B cell (primary cell): ENCODE measurements around the gene EEPD1. TPM values are rescaled to one million over a fixed set of nuclear protein-coding genes. Genes with fewer than 3 reads are reported as not detected.

ENCODE experiments used
- ATAC-seq: fragments of 200-7000 bp; cut with Tn5 transposase; one replicate; pipeline ENCODE4 v1.10.0; 2021; ENCODE audit warnings: low read depth, mild to moderate bottlenecking, moderate number of reproducible peaks, moderate library complexity
- CTCF ChIA-PET: fragments of 350-600 bp; sonication (Branson Sonifier 250); formaldehyde crosslinking; loops from one replicate; lab custom pipeline; 2021; ENCODE audit warnings: antibody characterized with exemption, inconsistent platforms; lab: Charles Lee
- POLR2A ChIA-PET: fragments of 350-600 bp; sonication (Branson Sonifier 250); formaldehyde crosslinking; loops from one replicate; lab custom pipeline; 2021; ENCODE audit warnings: antibody characterized with exemption; lab: Charles Lee
- DNase-seq: peaks from one replicate; pipeline ENCODE4 v3.0.0; 2013
- H2AFZ ChIP-seq: 2 replicates; pipeline ENCODE4 v1.6.1; 2012; ENCODE audit warnings: mild to moderate bottlenecking, low read depth, low read length; ENCODE audit not compliant: insufficient read depth, poor library complexity, severe bottlenecking
- H3K27ac ChIP-seq, 2 donors: 1 replicate in 1 of 2; 2 replicates in 1 of 2; pipeline ENCODE4 v1.5.1; 2012 to 2013; ENCODE audit warnings: low read length in 2 of 2, mild to moderate bottlenecking in 2 of 2, moderate library complexity in 1 of 2
- H3K27me3 ChIP-seq, 4 experiments: fragments of 200-600 bp in 1 of 4; sonication (generic) in 1 of 4; replicated peaks in 1 of 4; 1 replicate in 2 of 4; 2 replicates in 2 of 4; pipeline versions ENCODE4 v1.6.1 to v1.7.0; 2013 to 2016; ENCODE audit warnings: low read length in 3 of 4, mild to moderate bottlenecking in 2 of 4, mixed read lengths in 1 of 4, moderate library complexity in 1 of 4; ENCODE audit not compliant: insufficient read depth in 4 of 4, control insufficient read depth in 3 of 4; ENCODE audit errors: control extremely low read depth in 1 of 4
- H3K36me3 ChIP-seq, 2 experiments: replicated peaks in 1 of 2; 1 replicate in 1 of 2; 2 replicates in 1 of 2; pipeline versions ENCODE4 v1.6.1 to v1.7.1; 2013; ENCODE audit warnings: low read length in 1 of 2; ENCODE audit not compliant: insufficient read depth in 2 of 2, control insufficient read depth in 1 of 2; ENCODE audit errors: control extremely low read depth in 1 of 2, extremely low read depth in 1 of 2
- H3K4me1 ChIP-seq, 2 donors: fragments of 200-600 bp in 1 of 2; sonication (generic) in 1 of 2; 1 replicate in 1 of 2; 2 replicates in 1 of 2; pipeline versions ENCODE4 v1.5.1 to v1.6.1; 2013 to 2017; ENCODE audit warnings: low read length in 2 of 2; ENCODE audit not compliant: control insufficient read depth in 2 of 2, insufficient read depth in 2 of 2
- H3K4me2 ChIP-seq: replicated peaks from 2 replicates; pipeline ENCODE3; 2012; ENCODE audit warnings: mild to moderate bottlenecking, low read depth, low read length; ENCODE audit not compliant: poor library complexity, severe bottlenecking
- H3K4me3 ChIP-seq, 5 experiments: fragments of 200-600 bp in 1 of 5; sonication (generic) in 1 of 5; 1 replicate in 3 of 5; 2 replicates in 2 of 5; pipeline versions ENCODE4 v1.5.1 to v1.7.0; 2011 to 2016; ENCODE audit warnings: low read length in 4 of 5, mild to moderate bottlenecking in 4 of 5, low read depth in 2 of 5, control low read depth in 1 of 5, moderate library complexity in 1 of 5; ENCODE audit not compliant: insufficient read depth in 1 of 5; ENCODE audit errors: control extremely low read depth in 1 of 5, extremely low read depth in 1 of 5
- H3K79me2 ChIP-seq: fragments of 200-600 bp; sonication (generic); one replicate; pipeline ENCODE4 v1.6.0; 2016; ENCODE audit warnings: low read length; ENCODE audit not compliant: control insufficient read depth, insufficient read depth
- H3K9ac ChIP-seq: fragments of 200-600 bp; sonication (generic); 2 replicates; pipeline ENCODE4 v1.6.1; 2017; ENCODE audit warnings: mild to moderate bottlenecking, low read length, moderate library complexity
- H3K9me3 ChIP-seq, 3 donors: one replicate each; pipeline versions ENCODE4 v1.6.1 to v1.7.1; 2013; ENCODE audit warnings: low read length in 2 of 3; ENCODE audit not compliant: control insufficient read depth in 2 of 3, insufficient read depth in 1 of 3; ENCODE audit errors: control extremely low read depth in 1 of 3
- H4K20me1 ChIP-seq: 2 replicates; pipeline ENCODE4 v1.6.0; 2012; ENCODE audit warnings: mild to moderate bottlenecking, low read length; ENCODE audit not compliant: insufficient read depth, control insufficient read depth, poor library complexity, severe bottlenecking
- H3K27ac Mint-ChIP-seq: one replicate; pipeline ENCODE4 v1.8.0; 2021; ENCODE audit warnings: mixed read lengths
- H3K27me3 Mint-ChIP-seq: one replicate; pipeline ENCODE4 v1.8.0; 2021; ENCODE audit warnings: mixed read lengths
- H3K4me1 Mint-ChIP-seq: one replicate; pipeline ENCODE4 v1.8.0; 2021; ENCODE audit warnings: mixed read lengths
- H3K4me3 Mint-ChIP-seq: one replicate; pipeline ENCODE4 v1.8.0; 2021; ENCODE audit warnings: mixed read lengths
- H3K9me3 Mint-ChIP-seq: one replicate; pipeline ENCODE4 v1.8.0; 2022; ENCODE audit warnings: mixed read lengths; ENCODE audit not compliant: insufficient read depth
- EZH2 ChIP-seq: IDR thresholded peaks from 2 replicates; pipeline ENCODE4 v1.6.1; 2012; ENCODE audit warnings: borderline replicate concordance, low read depth, mild to moderate bottlenecking, moderate library complexity, low read length; ENCODE audit not compliant: insufficient read depth, poor library complexity, severe bottlenecking
- WGBS: methylation state at CpG from one replicate; pipeline ENCODE4 v1.1.5; 2013; ENCODE audit warnings: missing lambda C conversion rate; ENCODE audit not compliant: insufficient coverage; 5-methylcytosine and 5-hydroxymethylcytosine counted together
- intact Hi-C: fragments of 100-400 bp; cut with micrococcal nuclease; formaldehyde crosslinking; loops from one replicate; pipeline ENCODE4 v1.10.0; 2022
- polyA plus RNA-seq: library from polyadenylated mRNA; depleted of rRNA; stranded (reverse); fragments of >200 nt; gene quantifications from 2 replicates; pipeline ENCODE4 v1.2.3, GENCODE V29; 2012
- total RNA-seq, 2 donors: library from RNA; stranded (reverse); fragments of 120-200 nt in 1 of 2; gene quantifications; 1 replicate in 1 of 2; 2 replicates in 1 of 2; pipeline versions ENCODE4 v1.2.3 to v1.2.4, GENCODE V29; 2013 to 2022
- TF ChIP-seq, protein P1 (sequence below): fragments of 200-600 bp; IDR thresholded peaks from one replicate; pipeline ENCODE4 v1.8.0; 2022; ENCODE audit warnings: antibody characterized with exemption, mild to moderate bottlenecking

Gene EEPD1
- total and polyA plus RNA-seq, 2 donors (not counting 1 experiment from before 2014, with no cell fraction given): 0.49 to 4.1 TPM

DNA sequence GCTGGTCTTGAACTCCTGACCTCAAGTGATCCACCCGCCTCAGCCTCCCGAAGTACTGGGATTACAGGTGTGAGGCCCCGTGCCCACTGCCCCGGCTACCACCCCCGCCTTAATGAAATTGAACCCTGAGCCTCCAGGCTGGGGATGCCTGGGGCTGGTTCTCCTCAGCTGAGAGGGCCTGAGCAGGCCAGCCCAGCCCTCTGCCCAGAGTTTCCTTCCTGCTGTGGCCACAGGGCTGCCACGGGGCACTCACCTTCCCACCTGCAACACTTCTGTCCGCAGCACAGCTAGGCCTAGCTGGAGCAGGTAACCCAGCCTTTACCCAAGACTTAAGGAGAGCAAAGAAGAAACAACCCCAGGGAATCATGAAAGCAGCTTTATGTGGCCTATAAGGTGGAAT, 158.5 kb downstream of the EEPD1 start:
- intact Hi-C loops: no loop called here
- H3K27ac Mint-ChIP-seq: no peak overlapping the region

DNA sequence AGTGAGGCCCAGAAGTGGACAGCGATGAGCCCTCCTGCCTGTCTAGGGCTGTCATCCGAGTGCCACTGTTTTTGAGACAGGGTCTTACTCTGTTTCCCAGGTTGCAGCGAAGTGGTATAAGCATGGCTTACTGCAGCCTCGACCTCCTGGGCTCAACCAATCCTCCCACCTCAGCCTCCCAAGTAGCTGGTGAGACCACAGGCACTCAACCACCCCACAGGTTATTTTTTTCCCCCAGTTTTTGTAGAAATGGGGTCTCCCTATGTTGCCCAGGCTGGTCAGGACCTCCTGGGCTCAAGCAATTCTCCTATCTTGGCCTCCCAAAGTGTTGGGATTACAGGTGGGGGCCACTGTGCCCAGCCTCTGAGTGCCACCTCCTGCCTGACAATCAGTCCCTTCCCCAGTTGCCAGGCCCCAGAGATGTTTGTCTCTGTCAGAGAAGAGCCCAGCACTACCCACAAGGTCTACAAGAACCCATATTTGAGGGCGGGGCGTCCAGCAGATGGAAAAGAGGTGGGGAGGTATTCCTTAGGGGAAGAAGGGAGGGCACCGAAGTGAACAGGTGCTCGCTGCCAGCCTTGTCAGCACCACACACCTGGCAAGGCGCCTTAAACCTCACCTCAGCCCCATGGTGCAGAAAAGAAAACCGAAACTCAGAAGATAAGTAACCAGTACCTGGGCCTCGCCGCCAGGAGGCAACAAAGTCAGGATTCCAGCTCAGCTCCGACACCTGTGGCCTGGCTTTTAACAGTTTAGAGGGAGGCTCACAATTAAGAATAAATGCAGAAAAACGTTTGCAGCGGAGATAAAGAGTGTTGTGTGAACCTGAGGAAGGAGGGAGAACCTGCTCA, 159.2 kb downstream of the EEPD1 start:
- peaks cover 5% of the 10 kb centered on the region for H3K27me3 Mint-ChIP-seq
- Histone ChIP-seq H3K4me1 (no peaks in the 10 kb centered on the region), H3K36me3 (no peaks in the 10 kb centered on the region), H3K27ac (no peak overlapping the region), H3K79me2 (no peaks in the 10 kb centered on the region), H3K4me3 (no peak overlapping the region), H3K9me3 (no peaks in the 10 kb centered on the region), H3K4me2 (no peak overlapping the region), H3K27me3 (no peaks in the 10 kb centered on the region), H3K9ac (no peak overlapping the region), H4K20me1 (no peaks in the 10 kb centered on the region), H2AFZ (no peak overlapping the region)
- 92% methylated on average over 10 of the region's 15 CpGs for WGBS
- POLR2A ChIA-PET: no interaction called here
- no peak overlapping the region for H3K27ac Mint-ChIP-seq
- TF ChIP-seq EZH2: no peak
- TF ChIP-seq, protein P1, sequence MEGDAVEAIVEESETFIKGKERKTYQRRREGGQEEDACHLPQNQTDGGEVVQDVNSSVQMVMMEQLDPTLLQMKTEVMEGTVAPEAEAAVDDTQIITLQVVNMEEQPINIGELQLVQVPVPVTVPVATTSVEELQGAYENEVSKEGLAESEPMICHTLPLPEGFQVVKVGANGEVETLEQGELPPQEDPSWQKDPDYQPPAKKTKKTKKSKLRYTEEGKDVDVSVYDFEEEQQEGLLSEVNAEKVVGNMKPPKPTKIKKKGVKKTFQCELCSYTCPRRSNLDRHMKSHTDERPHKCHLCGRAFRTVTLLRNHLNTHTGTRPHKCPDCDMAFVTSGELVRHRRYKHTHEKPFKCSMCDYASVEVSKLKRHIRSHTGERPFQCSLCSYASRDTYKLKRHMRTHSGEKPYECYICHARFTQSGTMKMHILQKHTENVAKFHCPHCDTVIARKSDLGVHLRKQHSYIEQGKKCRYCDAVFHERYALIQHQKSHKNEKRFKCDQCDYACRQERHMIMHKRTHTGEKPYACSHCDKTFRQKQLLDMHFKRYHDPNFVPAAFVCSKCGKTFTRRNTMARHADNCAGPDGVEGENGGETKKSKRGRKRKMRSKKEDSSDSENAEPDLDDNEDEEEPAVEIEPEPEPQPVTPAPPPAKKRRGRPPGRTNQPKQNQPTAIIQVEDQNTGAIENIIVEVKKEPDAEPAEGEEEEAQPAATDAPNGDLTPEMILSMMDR: peak; percentile 14
- no peak for ATAC-seq
- H3K4me1 Mint-ChIP-seq: no peaks in the 10 kb centered on the region
- H3K9me3 Mint-ChIP-seq: no peaks in the 10 kb centered on the region
- no peak overlapping the region for H3K4me3 Mint-ChIP-seq
- no peak for DNase-seq
- intact Hi-C loops: no loop called here
- CTCF ChIA-PET: no interaction called here

More for the DNA sequence above, 158.5 kb downstream of the EEPD1 start:
- H3K4me1 ChIP-seq: no peaks in the 10 kb centered on the region
- no peak overlapping the region for H3K27ac ChIP-seq
- ATAC-seq (no peak), DNase-seq (no peak)
- POLR2A ChIA-PET: no interaction called here
- no peaks in the 10 kb centered on the region for H3K9me3 ChIP-seq
- H3K4me2 ChIP-seq: no peak overlapping the region
- H3K36me3 ChIP-seq: no peaks in the 10 kb centered on the region
- H3K27me3 ChIP-seq: no peaks in the 10 kb centered on the region
- no peaks in the 10 kb centered on the region for H3K79me2 ChIP-seq
- no peak overlapping the region for H3K4me3 ChIP-seq
- Mint-ChIP-seq H3K4me1 (no peaks in the 10 kb centered on the region), H3K9me3 (no peaks in the 10 kb centered on the region), H3K27me3 (peaks cover 5% of the 10 kb centered on the region), H3K4me3 (no peak overlapping the region)
- no peaks in the 10 kb centered on the region for H4K20me1 ChIP-seq
- 76% methylated on average over 6 of the region's 7 CpGs for WGBS
- no peak for TF ChIP-seq EZH2
- TF ChIP-seq, protein P1: no peak
- CTCF ChIA-PET: no interaction called here
- H3K9ac ChIP-seq: no peak overlapping the region
- no peak overlapping the region for H2AFZ ChIP-seq
